ENCODE data around the gene MCHR2.
A peak's percentile ranks its signal among the peaks of the same experiment; 100 is the strongest.
"Not testable (repeated sequence)": the region's sequence is repeated elsewhere in the genome, so short reads cannot be mapped to it uniquely, and the experiment has no call there.

The MCHR2 gene, protein sequence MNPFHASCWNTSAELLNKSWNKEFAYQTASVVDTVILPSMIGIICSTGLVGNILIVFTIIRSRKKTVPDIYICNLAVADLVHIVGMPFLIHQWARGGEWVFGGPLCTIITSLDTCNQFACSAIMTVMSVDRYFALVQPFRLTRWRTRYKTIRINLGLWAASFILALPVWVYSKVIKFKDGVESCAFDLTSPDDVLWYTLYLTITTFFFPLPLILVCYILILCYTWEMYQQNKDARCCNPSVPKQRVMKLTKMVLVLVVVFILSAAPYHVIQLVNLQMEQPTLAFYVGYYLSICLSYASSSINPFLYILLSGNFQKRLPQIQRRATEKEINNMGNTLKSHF

DNA sequence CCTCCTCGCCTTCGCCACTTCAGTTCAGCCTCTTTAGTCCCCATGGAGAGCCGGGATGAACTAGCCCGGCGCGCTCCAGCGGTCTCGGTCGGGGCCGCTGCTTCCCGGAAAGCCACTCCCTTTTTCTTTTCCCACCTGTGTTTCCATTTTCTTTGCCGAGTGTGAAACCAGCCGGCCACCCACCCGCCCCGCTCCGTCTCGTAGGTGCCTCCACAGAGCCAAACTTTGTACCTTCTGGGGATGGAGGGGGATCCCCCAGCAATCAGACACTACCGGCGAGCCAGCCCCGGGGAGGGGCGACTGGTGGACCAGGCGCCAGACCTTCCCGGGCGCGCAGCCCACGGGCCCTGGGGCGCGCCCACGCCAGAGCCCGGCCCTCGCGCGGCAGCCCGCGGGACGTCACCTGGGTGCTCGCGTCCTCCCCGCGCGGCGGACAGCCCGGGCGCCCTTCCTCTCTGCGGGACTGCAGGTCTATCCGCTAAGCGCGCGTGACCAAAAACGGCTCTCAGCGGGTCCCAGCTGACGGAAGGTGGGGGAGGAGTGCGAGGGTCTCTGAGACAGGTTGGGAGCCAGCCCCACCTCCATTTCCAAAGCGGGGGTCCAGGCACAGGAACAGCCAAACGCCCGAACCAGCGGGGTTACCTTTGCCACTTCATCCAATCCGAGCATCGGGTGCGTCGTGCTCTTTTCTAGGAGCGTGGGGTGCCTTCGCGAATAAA, at the start of gene MCHR2:
TSS of gene MCHR2 (minus strand) at position 691 of the 719 bp plus-strand sequence. CDS start 38,076 bp downstream, outside the sequence.
- no peak for DNase-seq

DNA sequence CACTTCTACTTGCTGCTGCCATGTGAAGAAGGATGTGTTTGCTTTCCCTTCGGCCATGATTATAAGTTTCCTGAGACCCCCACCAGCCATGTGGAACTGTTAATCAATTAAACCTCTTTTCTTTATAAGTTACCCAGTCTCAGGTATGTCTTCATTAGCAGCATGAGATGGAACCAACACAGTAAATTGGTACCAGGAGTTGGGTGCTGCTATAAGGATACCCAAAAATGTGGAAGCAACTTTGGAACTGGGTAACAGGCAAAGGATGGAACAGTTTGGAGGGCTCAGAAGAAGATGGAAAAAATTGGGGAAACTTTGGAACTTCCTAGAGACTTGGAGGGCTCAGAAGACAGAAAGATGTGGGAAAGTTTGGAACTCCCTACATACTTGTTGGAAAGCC, 44.5 kb upstream of the MCHR2 start:
- not testable (repeated sequence) for DNase-seq

DNA sequence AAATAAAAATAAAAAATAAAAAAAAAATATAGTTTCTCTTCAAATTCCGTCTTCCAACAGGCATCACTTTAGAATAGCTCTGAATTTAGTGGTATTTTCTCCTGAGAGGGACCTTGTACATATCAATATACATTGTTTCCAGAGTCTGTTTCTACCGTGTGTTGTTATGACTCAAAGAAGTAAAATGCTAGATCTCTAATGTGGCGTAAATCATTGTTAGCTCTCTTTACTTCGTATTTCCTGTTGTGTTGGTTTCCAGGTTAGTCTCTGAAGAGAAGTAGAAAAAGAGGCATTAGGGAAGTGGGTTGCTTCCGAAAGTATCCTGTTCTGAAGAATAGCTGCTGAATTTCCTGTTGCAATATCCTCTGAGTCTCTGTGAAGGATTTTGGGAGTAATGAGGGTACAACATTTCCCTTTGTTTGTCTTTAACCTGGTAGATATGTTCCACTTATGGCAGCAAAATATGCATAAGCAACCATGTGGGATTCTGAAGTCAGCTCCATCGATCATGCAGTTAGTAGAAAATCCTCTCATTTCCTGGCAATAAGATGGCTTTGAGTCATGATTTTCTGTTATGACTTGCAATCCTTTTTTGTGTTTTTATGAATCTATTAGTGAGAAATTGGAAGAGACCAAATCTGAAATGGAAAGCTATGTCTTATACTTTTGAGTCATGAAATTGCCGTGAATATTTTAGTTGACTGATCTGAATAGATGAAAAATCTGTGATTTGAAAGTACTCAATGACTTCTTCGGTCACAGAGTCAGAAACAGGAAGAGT, 42.0 kb upstream of the MCHR2 start:
- no peak for DNase-seq

DNA sequence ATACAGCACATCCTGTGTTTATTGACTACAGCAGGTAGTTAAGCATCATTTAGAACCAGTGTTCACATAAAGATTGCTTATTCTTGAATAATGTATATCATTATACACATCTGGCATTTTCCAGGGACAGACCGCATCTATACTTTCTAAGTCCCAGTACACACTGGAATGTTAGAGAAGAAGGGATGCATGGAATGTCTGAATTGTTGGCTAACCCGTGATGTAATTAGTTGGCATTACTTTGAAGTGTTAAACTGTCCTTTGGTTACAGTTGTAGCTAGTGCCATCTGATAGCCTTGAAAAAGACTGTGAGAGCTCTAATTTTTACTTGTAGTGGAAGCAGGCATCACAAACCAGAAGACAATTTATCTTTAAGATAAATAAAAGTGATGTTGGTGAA, 29.8 kb upstream of the MCHR2 start:
- DNase-seq, result no peak

DNA sequence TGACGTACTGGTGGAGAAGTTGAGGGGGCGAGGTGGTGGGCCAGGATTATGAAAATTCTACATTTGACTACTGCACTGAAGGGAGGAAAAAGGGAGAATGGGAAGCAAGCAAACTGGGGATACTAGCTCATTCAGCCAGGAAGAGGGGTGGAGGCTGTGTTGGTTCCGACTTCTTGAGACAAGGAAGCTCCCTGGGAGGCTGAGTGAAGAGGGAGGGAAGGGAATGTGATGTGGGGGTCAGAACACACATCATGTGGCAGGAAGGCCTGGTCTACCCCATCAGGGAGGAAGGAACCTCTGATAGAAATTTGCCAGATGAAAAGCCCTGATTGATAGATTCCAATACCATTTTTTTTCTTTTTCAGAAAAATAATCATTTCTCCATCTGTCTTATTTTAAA, 28.8 kb upstream of the MCHR2 start:
- DNase-seq, result no peak

DNA sequence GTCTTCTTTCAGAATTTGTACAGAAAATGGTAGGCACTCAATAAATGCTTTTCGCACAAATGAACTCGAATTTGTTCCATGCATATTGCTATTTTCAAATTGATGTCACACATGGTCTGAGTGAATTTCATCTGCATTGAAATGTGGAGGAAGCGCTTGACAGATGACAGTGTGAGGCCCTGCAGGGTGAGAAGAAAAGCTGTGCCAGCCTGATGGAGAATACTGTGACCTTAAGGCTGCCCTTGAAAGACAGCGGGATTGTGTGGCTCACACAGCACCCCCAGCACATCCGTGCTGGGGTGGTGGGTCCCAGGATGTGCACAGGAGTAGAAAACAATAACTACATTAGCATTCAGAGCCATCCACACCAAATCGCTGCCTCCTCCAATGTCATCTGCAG, 14.8 kb upstream of the MCHR2 start:
- DNase-seq, result no peak

DNA sequence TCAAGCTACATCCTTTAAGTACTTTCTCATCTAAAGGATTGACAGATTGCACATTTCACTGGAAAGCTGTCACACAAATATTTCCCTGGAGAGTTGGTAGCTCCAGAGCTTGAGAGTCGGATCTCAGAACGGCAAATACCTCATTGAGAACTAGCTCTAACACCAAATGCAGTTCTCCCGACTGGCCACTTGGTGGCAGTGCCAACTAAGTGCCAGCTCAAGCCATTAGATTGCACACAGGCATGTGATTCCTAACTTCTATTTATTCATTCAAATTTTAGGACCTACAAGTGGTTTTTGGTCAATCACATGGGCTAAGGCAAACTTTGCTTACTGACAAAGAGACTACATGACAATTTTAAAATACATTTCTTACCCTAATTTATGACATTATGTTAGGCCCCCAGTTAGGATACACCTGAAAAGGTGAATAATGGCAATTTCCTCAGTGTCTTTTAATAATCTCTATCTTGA, 7.9 kb upstream of the MCHR2 start:
- DNase-seq, result peak; percentile 42

DNA sequence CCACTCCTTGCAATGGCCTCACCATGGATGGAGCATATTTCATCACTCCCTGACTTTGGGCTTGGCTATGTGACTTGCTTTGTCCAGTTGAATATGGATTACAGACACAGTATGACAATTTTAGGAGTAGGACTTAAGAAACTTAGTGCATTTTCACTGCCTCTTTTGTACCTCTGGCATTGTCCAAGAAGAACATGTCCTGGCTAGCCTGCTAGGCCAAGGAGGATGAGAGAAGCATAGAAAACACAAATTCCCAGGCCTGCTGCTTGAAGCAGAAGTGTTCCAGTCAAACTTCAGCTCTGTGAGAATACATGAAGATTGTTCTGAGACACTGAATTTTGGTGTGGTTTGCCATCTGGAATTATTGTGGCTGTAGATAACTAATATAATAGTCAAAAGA, 3.1 kb upstream of the MCHR2 start:
- no peak for DNase-seq

DNA sequence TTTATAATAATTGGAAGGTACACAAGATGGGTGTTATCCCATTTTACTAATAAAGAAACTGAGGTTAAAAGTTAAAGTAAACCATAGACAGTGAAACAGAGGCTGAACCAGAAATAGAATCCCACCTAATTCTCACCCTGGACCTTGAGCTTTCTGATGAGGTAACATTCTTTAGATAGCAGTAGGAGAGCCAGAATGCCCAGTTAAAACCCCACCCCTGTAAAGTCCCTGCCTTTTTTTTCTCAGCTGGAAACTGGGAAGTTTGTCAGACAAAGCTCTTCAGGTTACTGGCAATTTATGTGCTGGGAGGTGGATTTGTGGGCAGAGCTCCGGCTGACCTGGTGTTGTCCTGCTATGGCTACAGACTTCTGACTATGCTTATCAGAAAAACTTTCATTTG, 1.9 kb upstream of the MCHR2 start:
- no peak for DNase-seq

DNA sequence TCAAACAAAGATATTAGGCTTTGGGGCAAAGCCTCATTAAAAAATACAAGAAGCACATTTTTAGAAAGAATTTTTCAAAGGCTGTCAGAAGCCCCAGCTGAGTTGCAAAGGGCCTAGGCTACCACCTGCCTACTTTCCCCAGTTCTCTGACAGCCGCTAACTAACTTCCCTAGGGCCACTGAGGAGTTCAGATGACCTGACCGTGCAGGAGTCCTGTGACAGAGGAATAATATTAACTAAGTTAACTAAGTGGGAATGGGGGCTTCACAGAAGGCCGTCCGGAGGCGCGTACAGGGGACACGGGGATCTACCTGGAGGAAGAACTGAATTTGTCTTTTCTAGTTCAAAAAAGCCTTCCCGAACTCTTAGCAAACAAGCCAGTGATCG, 884 bp downstream of the MCHR2 start:
- no peak for DNase-seq

DNA sequence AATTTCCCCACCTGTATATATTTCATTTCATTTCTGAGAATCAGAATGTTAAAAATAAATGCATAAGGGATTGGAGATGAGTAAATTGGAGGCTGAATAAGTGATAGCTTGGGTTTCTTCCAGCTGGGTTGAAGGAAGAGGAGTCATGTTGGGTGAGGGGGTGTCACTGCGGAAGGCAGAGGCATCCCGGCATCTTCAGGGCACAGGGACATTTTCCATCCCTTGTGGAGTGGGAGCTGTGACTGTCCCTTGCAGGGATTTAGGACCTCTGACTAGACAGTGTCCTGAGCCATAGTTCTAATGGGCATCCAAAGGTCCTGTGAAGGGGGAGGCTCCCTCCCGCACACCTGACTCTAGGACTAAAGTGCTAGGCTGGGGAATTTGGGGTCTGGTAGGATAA, 2.1 kb downstream of the MCHR2 start:
- DNase-seq, result no peak

DNA sequence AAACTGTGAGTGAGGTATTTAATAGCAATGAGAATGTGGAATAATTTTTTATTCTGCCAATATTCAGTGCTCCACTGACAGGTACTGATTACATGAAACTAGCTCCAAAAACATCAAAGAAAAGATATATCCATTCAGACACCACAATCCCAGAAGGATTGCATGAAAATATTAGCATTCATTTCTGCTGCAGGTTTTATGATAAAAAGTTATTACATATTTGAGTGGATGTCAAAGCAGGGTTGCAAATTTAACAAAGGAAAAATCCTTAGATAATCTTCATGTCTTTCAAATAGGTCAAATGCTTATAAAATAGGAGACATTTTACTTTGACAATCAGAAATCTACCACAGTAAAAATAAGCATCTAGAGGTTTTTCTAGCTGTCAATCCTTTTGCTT, 13.3 kb downstream of the MCHR2 start:
- DNase-seq, result no peak

DNA sequence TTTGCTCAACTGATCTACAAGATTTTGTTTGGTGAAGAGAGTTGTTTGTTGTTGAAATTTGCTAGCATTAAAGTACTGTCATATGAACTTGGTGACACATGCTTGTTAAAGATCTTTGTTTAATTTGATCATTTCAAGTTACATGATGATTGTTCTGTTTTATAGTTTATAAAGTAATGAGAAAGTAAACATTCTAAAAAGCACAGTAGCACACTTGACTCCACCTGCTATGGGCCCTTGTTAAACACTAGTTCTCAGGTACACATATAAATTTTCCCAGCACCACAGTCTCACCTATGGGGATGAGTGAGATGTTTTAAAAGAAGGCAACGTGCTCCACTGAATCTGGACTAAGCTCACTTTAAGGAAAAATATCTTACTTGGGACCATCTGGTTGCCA, 14.1 kb downstream of the MCHR2 start:
- DNase-seq, result no peak

DNA sequence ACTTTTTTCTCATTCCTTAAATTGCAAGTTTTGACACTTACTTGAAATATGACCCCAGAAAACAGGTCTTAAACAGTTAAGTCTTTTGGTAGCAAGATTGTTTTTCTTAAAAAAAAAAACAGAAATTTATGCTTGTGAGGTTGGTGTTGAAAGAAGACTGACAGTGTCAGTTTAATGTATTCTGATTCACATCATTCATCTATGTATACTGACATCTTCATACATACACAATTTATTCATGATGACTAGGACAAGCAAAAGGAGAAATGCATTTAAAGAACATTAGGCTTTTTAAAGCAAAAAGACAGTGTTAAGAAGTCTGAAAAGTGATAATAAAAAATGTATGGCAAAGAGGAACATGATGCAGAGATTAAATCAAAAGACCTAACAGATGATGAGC, 27.0 kb downstream of the MCHR2 start:
- no peak for DNase-seq

DNA sequence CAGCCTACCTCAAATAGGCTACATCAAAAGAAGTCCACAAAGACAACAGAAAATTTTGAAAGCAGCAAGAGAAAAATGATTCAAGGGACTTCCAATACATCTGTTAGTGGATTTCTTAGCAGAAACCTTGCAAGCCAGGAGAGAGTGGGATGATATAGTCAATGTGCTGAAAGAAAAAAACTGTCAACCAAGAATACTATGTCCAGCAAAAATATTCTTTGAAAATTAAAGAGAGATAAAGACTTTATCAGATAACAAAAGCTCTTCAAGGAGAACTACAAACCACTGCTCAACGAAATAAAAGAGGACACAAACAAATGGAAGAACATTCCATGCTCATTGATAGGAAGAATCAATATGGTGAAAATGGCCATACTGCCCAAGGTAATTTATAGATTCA, 34.0 kb downstream of the MCHR2 start:
- no peak for DNase-seq

DNA sequence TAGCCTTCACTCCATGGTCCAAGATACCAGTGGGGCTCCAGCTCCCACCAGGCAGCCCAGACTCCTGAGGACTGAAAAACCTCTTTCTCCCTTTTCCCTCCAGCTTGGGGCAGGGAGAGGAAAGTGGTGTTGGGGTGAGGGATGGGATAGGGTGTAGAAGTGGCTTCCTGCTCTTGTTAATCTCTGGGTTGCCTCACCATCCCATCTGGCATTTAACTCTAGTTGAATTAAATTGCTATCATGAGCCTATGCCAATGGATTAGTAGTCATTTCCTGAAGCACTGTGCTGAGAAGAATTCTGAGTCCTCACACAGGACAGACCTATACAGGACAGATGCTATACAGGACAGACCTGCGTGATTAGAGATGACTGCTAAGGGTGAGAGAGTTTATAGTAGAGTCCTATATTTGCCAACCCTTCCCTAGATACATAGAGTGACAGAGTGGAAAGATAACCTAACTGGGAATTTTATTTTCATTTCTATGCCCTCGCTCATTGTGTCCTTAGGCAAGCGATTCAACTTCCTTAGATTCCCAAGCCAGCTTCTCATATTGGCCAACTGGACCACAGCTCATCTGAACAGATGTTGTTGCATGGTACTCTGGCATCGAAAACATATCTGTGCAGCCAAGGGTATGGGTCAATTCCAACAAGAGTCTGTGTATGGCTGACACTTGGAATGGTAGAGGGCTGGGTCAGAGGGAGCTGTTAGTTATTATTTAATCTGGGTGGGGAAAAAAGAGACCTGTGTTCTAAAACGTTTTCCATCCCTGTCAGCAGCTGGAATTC, 42.8 kb downstream of the MCHR2 start:
- DNase-seq, result no peak

DNA sequence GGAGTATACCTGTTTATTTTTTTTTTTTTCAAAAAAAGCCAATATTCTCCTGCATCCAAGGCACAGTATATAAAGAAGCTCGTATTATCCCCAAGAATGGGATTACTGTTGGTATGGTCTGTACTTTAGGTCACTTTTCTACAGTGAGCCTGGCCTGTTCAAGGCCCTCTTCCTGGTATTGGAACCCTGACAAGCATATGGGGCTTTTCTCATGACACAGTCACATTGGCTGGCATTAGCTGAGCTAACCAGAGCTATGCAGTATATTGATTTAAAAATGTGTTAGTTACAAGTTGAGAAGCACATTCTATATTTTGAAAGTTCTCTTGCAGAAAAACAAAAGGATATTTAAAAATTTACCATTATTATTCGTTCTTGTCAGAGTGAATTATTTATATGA, 48.0 kb downstream of the MCHR2 start:
- DNase-seq, result no peak

DNA sequence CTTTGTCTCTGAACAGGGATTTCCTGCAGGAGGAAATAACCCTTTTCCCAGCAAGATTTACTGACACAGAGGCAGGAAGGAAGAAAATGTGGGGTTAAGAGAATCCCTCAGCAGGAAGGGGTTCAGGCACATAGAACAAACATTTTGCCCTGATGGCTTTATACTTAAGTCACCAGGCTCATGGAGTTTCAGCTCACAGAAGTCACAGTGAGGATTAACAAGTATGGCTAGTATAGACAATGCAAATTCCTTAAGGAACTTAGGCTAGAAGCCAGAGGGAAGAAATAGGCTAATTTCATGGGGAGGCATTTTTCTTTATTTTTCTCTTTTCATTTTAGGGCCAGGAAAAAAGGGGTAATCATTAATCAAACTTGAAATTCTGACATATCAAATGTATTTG, 50.2 kb downstream of the MCHR2 start:
- no peak for DNase-seq

DNA sequence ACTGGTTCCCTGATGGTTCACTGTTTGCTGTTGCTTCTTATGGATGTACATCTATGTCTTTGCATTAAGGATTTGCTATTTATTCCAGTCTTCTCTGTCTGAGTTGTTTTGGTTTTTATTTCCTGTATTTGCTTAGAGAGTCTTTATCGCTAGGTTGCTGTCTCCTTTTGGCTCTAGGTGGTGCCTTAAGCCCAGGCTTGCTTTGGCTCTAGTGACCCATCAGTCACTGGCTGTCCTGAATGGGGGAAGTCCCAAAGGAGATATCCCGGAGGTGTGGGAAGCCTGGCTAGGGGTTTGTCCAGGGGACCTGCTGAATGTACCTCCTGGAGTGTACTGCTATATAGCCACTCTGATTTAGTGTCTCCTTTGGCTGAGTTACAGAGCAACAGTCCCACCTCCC, 53.4 kb downstream of the MCHR2 start:
- no peak for DNase-seq

DNA sequence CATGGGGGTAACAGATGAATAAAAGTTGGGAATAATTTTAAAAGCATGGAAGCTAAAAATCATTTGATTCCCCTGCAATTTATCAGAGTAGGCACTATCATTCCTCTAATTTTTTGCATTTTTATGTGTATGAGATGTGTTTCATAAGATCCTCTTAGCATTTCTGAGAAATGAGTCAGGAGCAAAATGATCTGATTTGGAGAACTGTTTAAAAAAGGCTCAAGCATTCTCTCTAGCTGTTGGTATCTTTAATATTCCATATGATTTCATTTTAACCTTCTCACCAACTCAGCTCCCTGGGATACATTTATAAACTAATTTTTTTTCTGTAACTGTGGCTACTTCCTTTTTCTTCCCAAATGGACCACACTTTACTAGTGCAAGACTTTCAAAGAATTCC, 60.9 kb downstream of the MCHR2 start:
- no peak for DNase-seq

DNA sequence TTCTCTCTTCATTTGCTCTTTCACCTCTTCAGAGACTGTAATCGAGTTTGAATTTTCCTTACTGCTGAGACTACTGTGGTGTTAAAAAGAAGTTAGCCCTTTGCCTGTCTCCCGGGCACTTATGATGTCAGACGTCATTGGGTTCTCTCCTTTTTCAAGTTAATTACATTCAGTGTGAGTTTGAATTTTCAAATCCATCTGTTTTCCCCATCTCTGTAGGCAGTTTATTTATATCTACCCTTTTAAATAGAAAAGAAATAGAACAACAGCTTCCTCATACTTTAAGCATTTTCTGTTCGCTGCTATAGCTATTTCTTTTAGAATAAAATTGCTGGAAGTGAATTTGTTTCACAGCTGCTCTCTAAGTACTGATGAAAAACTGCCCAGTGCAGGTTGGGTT, 81.4 kb downstream of the MCHR2 start:
- DNase-seq, result no peak

DNA sequence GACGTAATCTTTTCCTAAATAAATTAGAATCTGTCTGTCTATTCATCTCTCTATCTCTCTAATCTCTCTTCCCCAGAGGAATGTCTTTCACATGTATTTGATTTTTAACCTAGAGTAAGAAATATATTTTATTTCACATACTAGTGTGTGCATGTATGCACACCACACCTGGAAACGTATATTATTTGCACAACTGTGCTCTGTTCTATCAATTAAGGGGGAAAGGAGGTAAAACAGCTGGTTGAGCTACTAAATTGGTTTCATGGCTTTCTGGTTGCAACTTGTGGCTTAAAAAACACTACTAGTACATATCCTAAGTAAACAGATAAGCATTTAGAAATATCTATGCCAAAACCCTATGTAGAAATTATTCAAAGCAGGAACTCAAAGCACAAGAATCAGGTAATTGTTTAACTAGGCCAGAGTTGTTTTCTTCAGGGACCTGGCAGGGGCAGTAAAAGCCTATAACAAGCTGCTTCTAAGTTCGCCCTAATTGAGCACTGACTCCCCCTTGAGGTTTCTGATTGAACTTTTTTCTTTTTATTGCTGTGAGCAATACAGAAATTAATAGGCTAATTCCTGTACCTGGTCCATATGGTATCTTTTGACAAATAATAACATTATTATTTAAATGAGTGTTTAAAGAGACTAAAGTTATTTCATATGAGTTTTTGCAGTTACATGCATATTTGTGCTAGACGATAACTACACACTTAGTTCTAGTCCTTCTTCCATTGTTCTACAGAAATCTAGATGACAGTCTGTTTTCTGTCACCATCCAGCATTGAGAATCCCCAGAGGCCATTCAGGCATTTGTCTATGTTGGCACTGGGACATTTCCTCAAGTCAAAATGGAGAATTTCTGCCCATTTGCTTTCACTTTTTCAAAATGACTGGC, 88.6 kb downstream of the MCHR2 start:
- peak; percentile 29 for DNase-seq

Data from CD4-positive, alpha-beta T cell treated with Interleukin-17A for 1 hour (primary cell).